Activated CD4-positive, CD25-positive, alpha-beta regulatory T cell treated with anti-CD3 and anti-CD28 coated beads, Interleukin-2, amount 50 U/mL, for 72 hours (primary cell): ENCODE results near the gene ATP1A4.

Experiments
- DNase-seq: peaks from one replicate; pipeline ENCODE4 v3.0.0; 2021

The ATP1A4 gene

GRCh38 chr1:160207771-160208556, 56.6 kb downstream of the ATP1A4 start:
- no peak for DNase-seq

GRCh38 chr1:160208557-160209320, 57.3 kb downstream of the ATP1A4 start:
- no peak for DNase-seq

GRCh38 chr1:160209321-160210046, 58.1 kb downstream of the ATP1A4 start:
- no peak for DNase-seq

- DNase-seq, result no peak
Measured at GRCh38 chr1:160210561-160210960, 59.2 kb downstream of the ATP1A4 start.

GRCh38 chr1:160211046-160211790, 59.8 kb downstream of the ATP1A4 start:
- no peak for DNase-seq

- no peak for DNase-seq
Measured at GRCh38 chr1:160214481-160215140, 63.2 kb downstream of the ATP1A4 start.

- DNase-seq, result no peak
Measured at GRCh38 chr1:160216301-160216700, 64.9 kb downstream of the ATP1A4 start.

GRCh38 chr1:160217481-160218051, 66.2 kb downstream of the ATP1A4 start:
- DNase-seq, result no peak

- DNase-seq, result no peak
Measured at GRCh38 chr1:160219062-160219929, 67.9 kb downstream of the ATP1A4 start.

GRCh38 chr1:160220301-160220700, 68.9 kb downstream of the ATP1A4 start:
- no peak for DNase-seq

- DNase-seq, result no peak
Measured at GRCh38 chr1:160221089-160221488, 69.7 kb downstream of the ATP1A4 start.

- DNase-seq, result no peak
Measured at GRCh38 chr1:160222546-160222945, 71.1 kb downstream of the ATP1A4 start.

GRCh38 chr1:160224606-160225005, 73.2 kb downstream of the ATP1A4 start:
- no peak for DNase-seq

- DNase-seq, result no peak
Measured at GRCh38 chr1:160225345-160225744, 73.9 kb downstream of the ATP1A4 start.

GRCh38 chr1:160226623-160227022, 75.2 kb downstream of the ATP1A4 start:
- DNase-seq, result no peak

- no peak for DNase-seq
Measured at GRCh38 chr1:160227034-160227433, 75.6 kb downstream of the ATP1A4 start.

- no peak for DNase-seq
Measured at GRCh38 chr1:160227561-160227960, 76.2 kb downstream of the ATP1A4 start.

- DNase-seq, result no peak
Measured at GRCh38 chr1:160228431-160228830, 77.0 kb downstream of the ATP1A4 start.

GRCh38 chr1:160232911-160233310, 81.5 kb downstream of the ATP1A4 start:
- DNase-seq, result no peak
